Parathyroid adenoma (tissue), 2 donors: ENCODE results near the gene ANKRD23.

Source experiments
- H2AFZ ChIP-seq: fragments of 300-600 bp; sonication (generic); one replicate; pipeline ENCODE4 v1.7.0; 2017; ENCODE audit warnings: antibody characterized with exemption, mild to moderate bottlenecking
- H3K27ac ChIP-seq: fragments of 300-600 bp; sonication (generic); one replicate; pipeline ENCODE4 v1.7.0; 2017
- H3K27me3 ChIP-seq: fragments of 300-600 bp; sonication (generic); one replicate; pipeline ENCODE4 v1.7.0; 2017; ENCODE audit warnings: low read length; ENCODE audit not compliant: control insufficient read depth, insufficient read depth
- H3K36me3 ChIP-seq: fragments of 300-600 bp; sonication (generic); one replicate; pipeline ENCODE4 v1.7.0; 2017; ENCODE audit warnings: low read length; ENCODE audit not compliant: control insufficient read depth, insufficient read depth
- H3K4me1 ChIP-seq: fragments of 300-600 bp; sonication (generic); one replicate; pipeline ENCODE4 v1.7.0; 2017; ENCODE audit warnings: control low read depth
- H3K4me2 ChIP-seq: fragments of 300-600 bp; sonication (generic); one replicate; pipeline ENCODE4 v1.7.0; 2017; ENCODE audit warnings: low read length
- H3K4me3 ChIP-seq: fragments of 300-600 bp; sonication (generic); one replicate; pipeline ENCODE4 v1.7.0; 2017; ENCODE audit warnings: low read depth, low read length
- H3K79me2 ChIP-seq: fragments of 300-600 bp; sonication (generic); one replicate; pipeline ENCODE4 v1.7.0; 2017; ENCODE audit warnings: control low read depth
- H3K9ac ChIP-seq: fragments of 300-600 bp; sonication (generic); one replicate; pipeline ENCODE4 v1.7.0; 2017; ENCODE audit warnings: mild to moderate bottlenecking
- H3K9me3 ChIP-seq: fragments of 300-600 bp; sonication (generic); one replicate; pipeline ENCODE4 v1.7.0; 2017; ENCODE audit warnings: low read length; ENCODE audit not compliant: control insufficient read depth
- TF ChIP-seq, protein P1 (sequence below): fragments of 300-600 bp; sonication (generic); IDR thresholded peaks from one replicate; pipeline ENCODE4 v1.7.0; 2017; ENCODE audit warnings: antibody characterized with exemption, mild to moderate bottlenecking
- donor health status: primary hyperparathyroidism.

The ANKRD23 gene

DNA sequence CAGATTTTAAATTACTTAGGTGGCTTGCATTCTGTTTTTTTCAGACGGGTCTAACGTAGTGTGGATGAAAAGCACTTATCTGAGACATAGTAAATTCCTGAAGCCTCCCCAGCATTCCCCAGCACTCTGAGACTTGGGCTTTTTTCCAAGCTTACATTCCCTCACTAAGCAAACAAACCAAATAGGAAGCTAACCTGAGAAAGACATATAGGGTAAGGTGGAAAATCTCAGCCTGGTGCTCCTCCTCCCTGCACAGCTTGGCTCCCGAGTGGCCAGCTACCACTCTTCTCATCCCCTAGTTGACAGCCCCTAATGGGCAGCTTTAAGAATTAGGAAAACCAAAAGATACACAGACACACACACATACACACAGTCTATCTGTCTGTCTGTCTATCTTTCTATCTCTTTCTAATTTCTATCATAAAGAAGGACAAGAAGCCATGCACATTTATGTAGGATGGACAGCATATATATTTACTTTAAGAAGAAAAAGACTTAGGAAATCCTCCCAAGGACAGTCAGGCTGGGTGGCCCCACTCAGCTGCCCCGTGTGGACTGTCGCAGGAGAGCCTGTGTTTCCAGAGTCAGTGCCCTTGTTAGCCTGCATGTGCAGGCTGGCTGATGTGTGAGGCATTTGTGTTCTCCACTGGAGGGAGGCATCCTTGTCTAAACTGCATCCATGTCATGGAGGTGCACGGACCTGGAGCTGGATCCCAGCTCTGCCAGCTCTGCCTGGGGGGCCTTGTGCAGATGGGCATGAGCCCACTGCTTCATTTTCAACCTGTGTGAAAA, 19.5 kb downstream of the ANKRD23 start:
- H3K27ac ChIP-seq: no peak overlapping the region
- no peak overlapping the region for H2AFZ ChIP-seq
- peaks cover 12% of the 10 kb centered on the region for H3K4me1 ChIP-seq
- H3K4me3 ChIP-seq: no peak overlapping the region
- TF ChIP-seq, protein P1, sequence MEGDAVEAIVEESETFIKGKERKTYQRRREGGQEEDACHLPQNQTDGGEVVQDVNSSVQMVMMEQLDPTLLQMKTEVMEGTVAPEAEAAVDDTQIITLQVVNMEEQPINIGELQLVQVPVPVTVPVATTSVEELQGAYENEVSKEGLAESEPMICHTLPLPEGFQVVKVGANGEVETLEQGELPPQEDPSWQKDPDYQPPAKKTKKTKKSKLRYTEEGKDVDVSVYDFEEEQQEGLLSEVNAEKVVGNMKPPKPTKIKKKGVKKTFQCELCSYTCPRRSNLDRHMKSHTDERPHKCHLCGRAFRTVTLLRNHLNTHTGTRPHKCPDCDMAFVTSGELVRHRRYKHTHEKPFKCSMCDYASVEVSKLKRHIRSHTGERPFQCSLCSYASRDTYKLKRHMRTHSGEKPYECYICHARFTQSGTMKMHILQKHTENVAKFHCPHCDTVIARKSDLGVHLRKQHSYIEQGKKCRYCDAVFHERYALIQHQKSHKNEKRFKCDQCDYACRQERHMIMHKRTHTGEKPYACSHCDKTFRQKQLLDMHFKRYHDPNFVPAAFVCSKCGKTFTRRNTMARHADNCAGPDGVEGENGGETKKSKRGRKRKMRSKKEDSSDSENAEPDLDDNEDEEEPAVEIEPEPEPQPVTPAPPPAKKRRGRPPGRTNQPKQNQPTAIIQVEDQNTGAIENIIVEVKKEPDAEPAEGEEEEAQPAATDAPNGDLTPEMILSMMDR: no peak
- H3K79me2 ChIP-seq: peaks cover 26% of the 10 kb centered on the region
- no peak overlapping the region for H3K9ac ChIP-seq
- H3K36me3 ChIP-seq: no peaks in the 10 kb centered on the region
- no peaks in the 10 kb centered on the region for H3K9me3 ChIP-seq
- no peaks in the 10 kb centered on the region for H3K27me3 ChIP-seq
- H3K4me2 ChIP-seq: no peak overlapping the region

DNA sequence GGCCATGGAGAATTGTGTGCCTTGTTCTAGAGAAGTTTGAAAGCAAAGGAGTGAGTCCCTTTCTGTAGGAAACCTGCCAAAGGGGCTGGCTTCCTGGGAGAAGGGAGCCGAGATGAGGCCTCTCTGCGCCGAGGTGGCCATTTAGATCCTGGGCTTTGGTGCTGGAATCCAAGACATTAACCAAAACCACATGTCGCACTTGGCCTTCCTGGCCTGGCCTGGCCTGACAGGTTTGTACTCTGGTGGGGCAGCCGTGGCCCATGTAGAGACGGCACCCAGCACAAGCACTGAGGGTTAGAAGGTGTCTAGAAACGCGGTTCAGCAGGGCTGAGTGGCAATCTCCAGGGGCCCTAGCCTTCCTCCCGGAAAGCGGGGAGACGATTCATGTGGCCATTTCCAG, 20.6 kb downstream of the ANKRD23 start:
- peaks cover 21% of the 10 kb centered on the region for H3K4me1 ChIP-seq
- H3K9me3 ChIP-seq: no peaks in the 10 kb centered on the region
- no peak overlapping the region for H3K4me3 ChIP-seq
- H3K36me3 ChIP-seq: no peaks in the 10 kb centered on the region
- TF ChIP-seq, protein P1: no peak
- H3K79me2 ChIP-seq: peaks cover 37% of the 10 kb centered on the region
- no peak overlapping the region for H3K27ac ChIP-seq
- H3K4me2 ChIP-seq: no peak overlapping the region
- H3K27me3 ChIP-seq: no peaks in the 10 kb centered on the region
- no peak overlapping the region for H2AFZ ChIP-seq
- no peak overlapping the region for H3K9ac ChIP-seq

DNA sequence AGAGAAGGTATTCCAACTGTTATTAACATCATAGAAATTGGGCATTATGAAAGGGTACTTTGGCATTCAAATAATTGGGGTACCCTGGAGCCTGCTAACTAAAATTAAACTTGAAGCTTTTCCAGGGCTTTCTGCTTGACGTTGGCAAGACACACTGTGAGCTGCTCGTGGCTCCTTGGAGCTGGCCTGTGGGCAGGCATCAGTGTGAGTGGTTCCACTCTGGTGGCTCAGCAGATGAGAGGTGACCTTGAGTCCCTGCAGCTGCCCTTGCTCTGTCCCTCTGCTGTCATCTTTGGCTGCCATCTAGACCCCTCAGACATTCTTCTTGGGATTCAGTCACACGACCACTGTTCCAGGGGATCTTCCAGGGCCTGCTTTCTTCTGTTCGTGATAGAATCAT, 21.0 kb downstream of the ANKRD23 start:
- H3K4me1 ChIP-seq: peaks cover 24% of the 10 kb centered on the region
- H3K36me3 ChIP-seq: no peaks in the 10 kb centered on the region
- H3K4me2 ChIP-seq: no peak overlapping the region
- H3K9me3 ChIP-seq: no peaks in the 10 kb centered on the region
- H3K9ac ChIP-seq: no peak overlapping the region
- H3K79me2 ChIP-seq: peaks cover 39% of the 10 kb centered on the region
- TF ChIP-seq, protein P1: no peak
- no peak overlapping the region for H3K4me3 ChIP-seq
- H3K27ac ChIP-seq: no peak overlapping the region
- no peak overlapping the region for H2AFZ ChIP-seq
- H3K27me3 ChIP-seq: no peaks in the 10 kb centered on the region

DNA sequence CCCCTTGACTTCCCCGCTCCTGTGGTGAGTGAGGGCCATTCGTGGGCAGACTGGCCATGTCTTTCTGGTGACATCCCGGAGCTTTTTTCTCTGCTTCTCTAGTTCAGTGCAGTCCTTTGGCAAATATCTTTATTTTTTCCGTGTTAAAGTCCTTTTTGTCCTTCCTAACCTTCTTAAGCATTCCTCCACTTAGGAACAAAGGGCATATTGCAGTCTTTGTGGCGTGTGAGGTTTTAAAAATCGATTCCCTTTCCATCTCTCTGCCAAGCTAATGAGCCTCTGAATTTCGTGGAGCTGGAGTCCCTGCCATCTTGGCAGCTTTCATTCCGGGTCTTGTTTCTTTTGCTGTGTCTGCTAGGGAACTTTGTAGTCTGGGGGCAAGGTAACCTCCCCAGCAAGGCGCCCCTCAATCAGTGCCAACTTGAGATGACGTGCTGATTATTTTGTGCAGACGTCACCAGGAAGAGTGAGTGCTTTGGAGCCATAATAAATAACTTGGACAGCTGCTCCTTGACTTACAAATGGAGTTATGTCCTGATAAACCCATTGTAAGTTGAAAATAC, 22.6 kb downstream of the ANKRD23 start:
- TF ChIP-seq, protein P1: no peak
- Histone ChIP-seq H3K4me3 (no peak overlapping the region), H3K27me3 (no peaks in the 10 kb centered on the region), H3K36me3 (no peaks in the 10 kb centered on the region), H3K4me2 (no peak overlapping the region), H3K9me3 (no peaks in the 10 kb centered on the region), H2AFZ (no peak overlapping the region), H3K79me2 (peaks cover 45% of the 10 kb centered on the region), H3K27ac (no peak overlapping the region), H3K9ac (no peak overlapping the region), H3K4me1 (peaks cover 31% of the 10 kb centered on the region)
